Endodermal cell (in vitro differentiated cells): Measurements from ENCODE around the gene MOCS2. TPM values are rescaled to one million over a fixed set of nuclear protein-coding genes. Genes with fewer than 3 reads are reported as not detected.

Source experiments
- DNase-seq: peaks from one replicate; pipeline ENCODE4 v3.0.0-alpha.2; 2017
- H3K27ac ChIP-seq: 2 replicates; pipeline ENCODE4 v1.5.1; 2013; ENCODE audit warnings: mild to moderate bottlenecking, low read depth, low read length, moderate library complexity
- H3K27me3 ChIP-seq: 2 replicates; pipeline ENCODE4 v1.6.1; 2013; ENCODE audit warnings: mild to moderate bottlenecking, low read length, moderate library complexity; ENCODE audit not compliant: insufficient read depth, control insufficient read depth, poor library complexity, severe bottlenecking
- H3K36me3 ChIP-seq: 2 replicates; pipeline ENCODE4 v1.7.0; 2013; ENCODE audit warnings: mild to moderate bottlenecking, low read length, moderate library complexity; ENCODE audit not compliant: control insufficient read depth, insufficient read depth
- H3K4me1 ChIP-seq: one replicate; pipeline ENCODE4 v1.7.0; 2013; ENCODE audit warnings: low read length; ENCODE audit not compliant: control insufficient read depth, insufficient read depth
- H3K4me3 ChIP-seq: 2 replicates; pipeline ENCODE4 v1.5.1; 2013; ENCODE audit warnings: mild to moderate bottlenecking, low read length, moderate library complexity
- H3K9ac ChIP-seq: 2 replicates; pipeline ENCODE4 v1.6.1; 2013; ENCODE audit warnings: mild to moderate bottlenecking, low read length, moderate library complexity; ENCODE audit not compliant: poor library complexity, severe bottlenecking; ENCODE audit errors: extremely low read depth
- H3K9me3 ChIP-seq: 2 replicates; pipeline ENCODE4 v1.6.1; 2013; ENCODE audit warnings: mild to moderate bottlenecking, low read length, moderate library complexity; ENCODE audit not compliant: control insufficient read depth
- H3K27ac Mint-ChIP-seq: 2 replicates; pipeline ENCODE4 v1.8.0; 2020; ENCODE audit warnings: mixed read lengths
- H3K27me3 Mint-ChIP-seq: 2 replicates; pipeline ENCODE4 v1.8.0; 2021; ENCODE audit warnings: mild to moderate bottlenecking, mixed read lengths; ENCODE audit not compliant: insufficient read depth
- H3K36me3 Mint-ChIP-seq: 2 replicates; pipeline ENCODE4 v1.8.0; 2020; ENCODE audit warnings: low read depth, mixed read lengths
- H3K4me1 Mint-ChIP-seq: 2 replicates; pipeline ENCODE4 v1.8.0; 2020; ENCODE audit warnings: mixed read lengths
- H3K4me3 Mint-ChIP-seq: 2 replicates; pipeline ENCODE4 v1.8.0; 2020; ENCODE audit warnings: mild to moderate bottlenecking, moderate library complexity, mixed read lengths
- H3K9me3 Mint-ChIP-seq: 2 replicates; pipeline ENCODE4 v1.8.0; 2020; ENCODE audit warnings: mild to moderate bottlenecking, mixed read lengths
- CTCF ChIP-seq: fragments of 200-600 bp; sonication (generic); conservative IDR thresholded peaks from 2 replicates; pipeline ENCODE4 v1.5.0; 2021; ENCODE audit warnings: antibody characterized with exemption, mild to moderate bottlenecking
- WGBS, 2 experiments: methylation state at CpG; one replicate each; pipeline versions ENCODE4 v1.1.5 to v1.1.7; 2013; ENCODE audit warnings: missing lambda C conversion rate in 2 of 2, mixed read lengths in 1 of 2; ENCODE audit not compliant: insufficient coverage in 1 of 2, insufficient read length in 1 of 2; 5-methylcytosine and 5-hydroxymethylcytosine counted together
- total RNA-seq, 2 donors: library from RNA; stranded (reverse); fragmentation: NEBNext Ultra II Directional in 1 of 2; extraction: Animal tissue kit (Norgen Biotek cat#: 25700) in 1 of 2; gene quantifications; 2 replicates in 1 of 2; 3 replicates in 1 of 2; pipeline ENCODE4 v1.2.1, GENCODE V29; 2021

The MOCS2 gene
- total RNA-seq, 2 donors from 2014 or later: 18.8 to 28.5 TPM

- DNase-seq: no peak
- no peak overlapping the region for H3K4me3 Mint-ChIP-seq
- Histone ChIP-seq H3K4me3 (peak overlapping the region; percentile 82), H3K9me3 (no peaks in the 10 kb centered on the region), H3K27me3 (no peaks in the 10 kb centered on the region), H3K9ac (no peak overlapping the region), H3K4me1 (peaks cover 3% of the 10 kb centered on the region), H3K36me3 (peaks cover 9% of the 10 kb centered on the region), H3K27ac (no peak overlapping the region)
- peaks cover 3% of the 10 kb centered on the region for H3K27me3 Mint-ChIP-seq
- H3K27ac Mint-ChIP-seq: no peak overlapping the region
- no peak for TF ChIP-seq CTCF
- peaks cover 3% of the 10 kb centered on the region for H3K36me3 Mint-ChIP-seq
- no peaks in the 10 kb centered on the region for H3K9me3 Mint-ChIP-seq
- no CpG with 5 or more reads among the region's 1 CpG for WGBS, 2 experiments
- H3K4me1 Mint-ChIP-seq: peaks cover 7% of the 10 kb centered on the region
Observed at GRCh38 chr5:53111139-53111538, 1.6 kb upstream of the MOCS2 start.

GRCh38 chr5:53110156-53110555 is 599 bp upstream of the MOCS2 start:
- 28 to 32% methylated on average over 6 of the region's 6 CpGs for WGBS, 2 experiments
- Histone ChIP-seq H3K27me3 (no peaks in the 10 kb centered on the region), H3K27ac (no peak overlapping the region), H3K4me1 (peaks cover 3% of the 10 kb centered on the region), H3K9ac (peak overlapping the region; percentile 44), H3K9me3 (no peaks in the 10 kb centered on the region), H3K4me3 (peak overlapping the region; percentile 82), H3K36me3 (peaks cover 10% of the 10 kb centered on the region)
- Mint-ChIP-seq H3K27ac (peak overlapping the region; percentile 91), H3K36me3 (peaks cover 9% of the 10 kb centered on the region), H3K4me1 (peaks cover 7% of the 10 kb centered on the region), H3K9me3 (no peaks in the 10 kb centered on the region), H3K4me3 (peak overlapping the region; percentile 79), H3K27me3 (peaks cover 3% of the 10 kb centered on the region)
- peak; percentile 48 for DNase-seq
- no peak for TF ChIP-seq CTCF

GRCh38 chr5:53109056-53109442 is 508 bp downstream of the MOCS2 start:
- H3K36me3 Mint-ChIP-seq: peaks cover 9% of the 10 kb centered on the region
- no peak overlapping the region for H3K27ac ChIP-seq
- H3K9me3 Mint-ChIP-seq: no peaks in the 10 kb centered on the region
- no peak for DNase-seq
- 12 to 13% methylated on average over 10 to 11 of the region's 11 CpGs for WGBS, 2 experiments
- peaks cover 10% of the 10 kb centered on the region for H3K36me3 ChIP-seq
- peaks cover 3% of the 10 kb centered on the region for H3K27me3 Mint-ChIP-seq
- H3K27me3 ChIP-seq: no peaks in the 10 kb centered on the region
- H3K4me1 ChIP-seq: peaks cover 3% of the 10 kb centered on the region
- no peaks in the 10 kb centered on the region for H3K9me3 ChIP-seq
- H3K4me3 ChIP-seq: peak overlapping the region; percentile 82
- no peak overlapping the region for H3K27ac Mint-ChIP-seq
- H3K9ac ChIP-seq: peak overlapping the region; percentile 44
- no peak for TF ChIP-seq CTCF
- H3K4me3 Mint-ChIP-seq: peak overlapping the region; percentile 79
- H3K4me1 Mint-ChIP-seq: peaks cover 7% of the 10 kb centered on the region
